Activated T-helper 2 cell treated with anti-CD3 and anti-CD28 coated beads, Interferon-gamma antibody, Interleukin-2, Interleukin-4, amounts not matched to agents 10 μg/mL and 5 μg/mL and 100 μg/mL, durations not matched to agents 14 hours and 24 hours and 36 hours (primary cell): ENCODE data around the gene ADPRHL1. TPM values are rescaled to one million over a fixed set of nuclear protein-coding genes. Genes with fewer than 3 reads are reported as not detected.

ENCODE experiments used
- DNase-seq: peaks from one replicate; pipeline ENCODE4 v3.0.0; 2021; ENCODE audit warnings: low spot score
- H3K27ac Mint-ChIP-seq: one replicate; pipeline ENCODE4 v1.8.0; 2021; ENCODE audit warnings: mixed read lengths
- H3K27me3 Mint-ChIP-seq: one replicate; pipeline ENCODE4 v1.8.0; 2021; ENCODE audit warnings: low read depth, mixed read lengths
- H3K36me3 Mint-ChIP-seq: one replicate; pipeline ENCODE4 v1.8.0; 2021; ENCODE audit warnings: low read depth, mixed read lengths
- H3K4me1 Mint-ChIP-seq: one replicate; pipeline ENCODE4 v1.8.0; 2021; ENCODE audit warnings: low read depth, mixed read lengths
- H3K4me3 Mint-ChIP-seq: one replicate; pipeline ENCODE4 v1.8.0; 2021; ENCODE audit warnings: low read depth, mild to moderate bottlenecking, moderate library complexity, mixed read lengths
- H3K9me3 Mint-ChIP-seq: one replicate; pipeline ENCODE4 v1.8.0; 2021; ENCODE audit warnings: mixed read lengths
- intact Hi-C: fragments of 100-400 bp; cut with micrococcal nuclease; formaldehyde crosslinking; loops from one replicate; pipeline ENCODE4 v1.15.1; 2023
- total RNA-seq: library from RNA; stranded (reverse); gene quantifications from 2 replicates; pipeline ENCODE4 v1.2.3, GENCODE V29; 2022

ADPRHL1 gene
- total RNA-seq: 0.64 TPM in 2 replicates

DNA sequence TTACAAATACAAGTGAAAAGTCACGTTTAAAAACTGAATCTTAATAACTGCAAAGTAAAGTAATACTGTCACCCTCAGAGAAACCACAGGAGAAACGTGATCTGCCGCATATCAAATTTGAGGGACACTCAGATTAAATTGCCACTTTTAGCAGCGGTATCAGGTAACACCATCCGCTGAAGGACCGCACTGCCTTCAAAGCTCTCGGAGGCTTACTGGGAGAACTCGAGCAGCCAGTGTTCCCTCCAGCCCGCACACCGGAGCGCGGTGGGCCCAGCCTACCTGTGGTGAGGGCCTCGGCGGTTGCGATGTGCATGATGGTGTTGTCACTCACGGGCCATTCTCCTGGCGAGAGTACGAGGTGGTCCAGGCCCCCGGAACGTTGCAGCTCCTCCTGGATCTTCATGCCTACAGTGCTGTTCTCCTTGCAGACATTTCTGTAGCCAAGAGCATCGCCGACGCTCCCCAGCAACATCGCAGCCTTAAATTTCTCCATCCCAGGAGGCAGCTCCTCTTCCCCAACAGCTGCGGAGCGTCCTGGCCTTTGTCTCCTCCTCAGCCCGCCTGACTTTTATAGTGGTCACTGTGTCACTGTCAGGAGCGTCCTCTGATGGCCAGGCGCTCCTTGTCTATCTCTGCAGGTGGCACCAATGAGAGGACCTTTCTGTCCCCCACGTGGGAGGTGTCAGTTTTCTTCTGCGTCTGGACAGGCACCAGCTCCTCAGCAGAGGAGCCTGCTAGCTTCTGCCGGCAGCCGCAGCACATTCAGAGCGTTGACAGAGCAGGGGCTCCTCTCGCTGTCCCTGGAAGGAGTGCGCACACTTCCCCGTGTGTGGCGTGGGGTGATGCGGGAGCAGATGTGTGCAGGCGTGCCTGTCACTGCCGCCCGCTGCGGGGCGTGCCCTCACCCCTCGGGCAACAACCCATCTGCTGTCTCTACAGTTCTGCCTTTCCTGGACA lies at the start of gene ADPRHL1:
TSS of gene ADPRHL1 (minus strand) at position 547 of the 960 bp plus-strand sequence. CDS start at position 496, 51 bp downstream.
- no peaks in the 10 kb centered on the region for H3K4me1 Mint-ChIP-seq
- H3K36me3 Mint-ChIP-seq: peaks cover 8% of the 10 kb centered on the region
- no peaks in the 10 kb centered on the region for H3K27me3 Mint-ChIP-seq
- DNase-seq: no peak
- no peak within 1 kb of the TSS for H3K4me3 Mint-ChIP-seq
- H3K9me3 Mint-ChIP-seq: no peaks in the 10 kb centered on the region
- no peak within 1 kb of the TSS for H3K27ac Mint-ChIP-seq
- intact Hi-C loops: no loop called here

DNA sequence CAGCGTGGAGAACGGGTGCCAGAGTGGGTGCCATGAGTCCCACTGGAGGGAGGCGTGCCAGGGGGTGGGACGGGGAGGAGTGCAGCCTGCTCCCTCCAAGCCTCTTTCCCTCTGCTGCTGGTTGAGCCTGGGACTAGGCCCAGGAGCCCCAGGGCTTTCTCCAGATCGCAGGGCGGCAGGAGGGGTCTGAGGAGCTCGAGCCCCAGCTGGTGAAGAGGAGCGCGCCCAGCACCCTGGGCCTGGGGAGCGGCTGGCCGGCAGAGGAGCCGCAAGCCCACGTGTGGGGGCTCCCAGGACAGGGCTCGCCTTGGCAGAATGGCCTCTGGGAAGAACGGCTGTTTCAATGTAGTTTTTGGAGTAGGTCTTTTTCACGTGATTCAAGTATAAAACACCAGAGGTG lies 49.4 kb upstream of the ADPRHL1 start:
- no peak for DNase-seq
- intact Hi-C loops: no loop called here
- H3K9me3 Mint-ChIP-seq: no peaks in the 10 kb centered on the region
- no peak overlapping the region for H3K4me3 Mint-ChIP-seq
- no peaks in the 10 kb centered on the region for H3K27me3 Mint-ChIP-seq
- peaks cover 50% of the 10 kb centered on the region for H3K36me3 Mint-ChIP-seq
- no peak overlapping the region for H3K27ac Mint-ChIP-seq
- peaks cover 4% of the 10 kb centered on the region for H3K4me1 Mint-ChIP-seq

DNA sequence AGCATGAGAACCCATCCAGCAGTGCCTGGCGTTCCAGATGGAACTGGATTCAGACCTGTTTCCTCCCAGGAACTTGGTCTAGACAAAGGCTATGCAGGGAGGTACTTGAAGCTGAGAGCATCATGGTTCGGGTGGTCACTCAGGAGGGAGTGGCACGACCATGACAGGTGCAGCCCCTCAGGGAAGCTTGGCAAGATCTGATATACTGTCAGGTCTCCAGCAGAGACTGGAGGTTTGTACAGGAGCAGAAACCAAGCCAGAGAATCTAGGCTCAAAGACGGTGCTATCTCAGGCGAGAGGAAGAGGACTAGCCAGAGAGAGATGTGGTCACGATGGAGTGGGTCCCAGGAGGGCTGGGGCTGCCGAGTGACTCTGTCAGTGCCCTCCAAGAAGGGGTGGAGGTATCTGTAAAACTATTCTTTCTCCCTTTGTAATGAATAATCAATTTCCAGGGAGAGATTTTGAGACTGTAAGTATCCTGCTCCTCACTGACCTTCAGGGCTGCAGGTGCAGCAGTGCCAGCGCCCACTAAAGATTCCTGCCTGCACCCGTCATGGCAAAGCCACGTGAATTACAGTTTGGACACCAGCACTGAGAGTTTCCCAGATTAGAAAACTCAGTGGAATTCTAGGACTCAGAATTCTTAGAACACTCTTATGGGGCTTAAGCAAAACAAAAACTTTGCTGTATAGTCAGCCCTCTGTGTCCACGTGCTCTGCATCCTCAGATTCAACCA lies 47.4 kb upstream of the ADPRHL1 start:
- Mint-ChIP-seq H3K27ac (no peak overlapping the region), H3K36me3 (peaks cover 60% of the 10 kb centered on the region), H3K4me3 (no peak overlapping the region), H3K27me3 (no peaks in the 10 kb centered on the region), H3K9me3 (no peaks in the 10 kb centered on the region), H3K4me1 (peaks cover 10% of the 10 kb centered on the region)
- no peak for DNase-seq
- intact Hi-C loops: no loop called here

DNA sequence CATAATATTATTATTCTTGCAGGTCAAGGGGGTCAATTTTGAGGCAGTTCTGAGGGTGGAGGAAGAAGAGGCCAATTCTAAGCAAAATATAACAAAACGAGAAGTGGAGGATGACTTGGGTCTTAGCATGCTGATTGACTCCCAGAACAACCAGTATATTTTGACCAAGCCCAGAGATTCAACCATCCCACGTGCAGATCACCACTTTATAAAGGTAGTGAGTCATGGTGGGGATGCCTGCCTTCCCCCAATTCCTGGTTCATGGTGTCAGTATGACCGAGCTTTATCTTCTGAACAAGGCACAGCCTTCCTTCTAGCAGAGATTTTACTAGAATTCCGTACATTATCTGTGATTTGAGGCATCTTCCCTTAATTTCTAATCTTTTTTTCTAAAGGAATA lies 46.6 kb upstream of the ADPRHL1 start:
- Mint-ChIP-seq H3K27me3 (no peaks in the 10 kb centered on the region), H3K9me3 (no peaks in the 10 kb centered on the region), H3K4me3 (no peak overlapping the region), H3K4me1 (peaks cover 15% of the 10 kb centered on the region), H3K27ac (no peak overlapping the region), H3K36me3 (peaks cover 59% of the 10 kb centered on the region)
- DNase-seq: no peak
- intact Hi-C loops: no loop called here

DNA sequence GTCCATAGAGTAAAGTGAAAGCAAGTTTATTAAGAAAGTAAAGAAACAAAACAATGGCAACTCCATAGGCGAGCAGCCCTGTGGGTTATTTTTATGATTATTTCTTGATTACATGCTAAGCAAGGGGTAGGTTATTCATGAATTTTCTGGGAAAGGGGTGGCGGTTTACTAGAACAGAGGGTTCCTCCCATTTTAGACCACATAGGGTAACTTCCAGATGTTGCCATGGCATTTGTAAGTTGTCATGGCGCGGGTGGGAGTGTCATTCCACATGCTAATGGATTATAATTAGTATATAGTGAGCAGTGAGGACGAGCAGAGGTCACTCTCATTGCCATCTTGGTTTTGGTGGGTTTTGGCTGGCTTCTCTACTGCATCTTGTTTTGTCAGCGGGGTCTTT lies 45.6 kb upstream of the ADPRHL1 start:
- peaks cover 20% of the 10 kb centered on the region for H3K4me1 Mint-ChIP-seq
- no peaks in the 10 kb centered on the region for H3K27me3 Mint-ChIP-seq
- no peak overlapping the region for H3K4me3 Mint-ChIP-seq
- DNase-seq: no peak
- H3K9me3 Mint-ChIP-seq: no peaks in the 10 kb centered on the region
- intact Hi-C loops: no loop called here
- no peak overlapping the region for H3K27ac Mint-ChIP-seq
- H3K36me3 Mint-ChIP-seq: peaks cover 60% of the 10 kb centered on the region

DNA sequence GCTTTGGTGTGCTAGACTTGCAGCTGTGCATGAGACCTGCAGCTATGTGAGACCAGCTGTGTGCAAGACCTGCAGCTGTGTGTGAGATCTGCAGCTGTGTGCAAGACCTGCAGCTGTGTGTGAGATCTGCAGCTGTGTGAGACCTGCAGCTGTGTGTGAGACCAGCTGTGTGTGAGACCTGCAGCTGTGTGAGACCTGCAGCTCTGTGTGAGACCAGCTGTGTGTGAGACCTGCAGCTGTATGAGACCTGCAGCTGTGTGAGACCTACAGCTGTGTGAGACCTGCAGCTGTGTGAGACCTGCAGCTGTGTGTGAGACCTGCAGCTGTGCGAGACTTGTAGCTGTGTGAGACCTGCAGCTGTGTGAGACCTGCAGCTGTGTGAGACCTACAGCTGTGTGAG lies 43.9 kb upstream of the ADPRHL1 start:
- H3K27ac Mint-ChIP-seq: no peak overlapping the region
- no peak overlapping the region for H3K4me3 Mint-ChIP-seq
- intact Hi-C loops: no loop called here
- H3K9me3 Mint-ChIP-seq: no peaks in the 10 kb centered on the region
- peaks cover 29% of the 10 kb centered on the region for H3K4me1 Mint-ChIP-seq
- DNase-seq: no peak
- peaks cover 59% of the 10 kb centered on the region for H3K36me3 Mint-ChIP-seq
- no peaks in the 10 kb centered on the region for H3K27me3 Mint-ChIP-seq

DNA sequence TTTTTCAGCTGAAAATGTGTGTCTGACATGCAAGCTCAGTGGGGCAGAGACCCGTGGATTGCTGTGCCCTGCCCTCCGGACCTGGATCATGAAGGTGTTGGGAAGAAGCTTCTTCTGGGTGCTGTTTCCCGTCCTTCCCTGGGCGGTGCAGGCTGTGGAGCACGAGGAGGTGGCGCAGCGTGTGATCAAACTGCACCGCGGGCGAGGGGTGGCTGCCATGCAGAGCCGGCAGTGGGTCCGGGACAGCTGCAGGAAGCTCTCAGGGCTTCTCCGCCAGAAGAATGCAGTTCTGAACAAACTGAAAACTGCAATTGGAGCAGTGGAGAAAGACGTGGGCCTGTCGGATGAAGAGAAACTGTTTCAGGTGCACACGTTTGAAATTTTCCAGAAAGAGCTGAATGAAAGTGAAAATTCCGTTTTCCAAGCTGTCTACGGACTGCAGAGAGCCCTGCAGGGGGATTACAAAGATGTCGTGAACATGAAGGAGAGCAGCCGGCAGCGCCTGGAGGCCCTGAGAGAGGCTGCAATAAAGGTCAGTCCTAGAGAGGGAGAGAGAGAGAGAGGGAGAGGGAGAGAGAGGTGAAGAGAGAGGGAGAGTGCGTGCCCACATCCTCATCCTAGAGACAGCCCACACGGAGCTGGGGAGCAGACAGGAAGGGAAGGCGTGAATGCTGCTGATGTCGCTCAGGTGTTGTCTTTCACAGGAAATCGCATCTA lies 42.4 kb upstream of the ADPRHL1 start:
- peak overlapping the region; percentile 26 for H3K4me3 Mint-ChIP-seq

DNA sequence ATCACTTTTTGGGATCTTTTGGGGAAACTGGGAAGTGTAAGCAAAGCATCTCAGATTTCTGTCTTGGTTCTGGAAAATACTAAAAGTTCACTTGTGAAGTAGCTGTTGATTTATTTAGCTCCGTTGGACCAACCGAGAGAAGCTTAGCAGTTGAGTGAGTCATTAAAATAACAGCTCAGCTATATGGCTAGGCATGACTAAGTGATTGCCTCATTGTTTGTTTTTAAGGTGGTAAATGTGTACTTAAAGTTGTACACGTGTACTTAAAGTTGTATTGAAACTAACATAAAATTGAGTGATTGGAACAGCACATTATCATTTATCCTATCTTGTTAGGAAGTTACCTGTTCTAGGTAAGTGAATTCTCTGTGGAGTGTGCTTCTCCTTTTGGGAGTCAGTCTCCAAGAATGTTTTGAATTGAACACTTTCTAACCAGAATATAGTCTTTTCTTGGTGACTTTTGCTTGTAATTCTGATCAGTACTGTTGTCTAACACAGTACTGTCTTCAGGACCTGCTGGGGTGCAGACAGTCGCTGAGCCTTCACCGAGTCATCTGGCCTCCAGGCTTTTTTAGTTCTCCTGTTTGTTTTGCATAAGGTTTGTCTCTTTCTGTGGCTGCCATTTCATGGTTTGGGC lies 40.1 kb upstream of the ADPRHL1 start:
- DNase-seq: no peak
- no peaks in the 10 kb centered on the region for H3K27me3 Mint-ChIP-seq
- peak overlapping the region; percentile 44 for H3K4me3 Mint-ChIP-seq
- peaks cover 44% of the 10 kb centered on the region for H3K36me3 Mint-ChIP-seq
- H3K9me3 Mint-ChIP-seq: no peaks in the 10 kb centered on the region
- intact Hi-C loops: no loop called here
- H3K4me1 Mint-ChIP-seq: peaks cover 45% of the 10 kb centered on the region
- peak overlapping the region; percentile 44 for H3K27ac Mint-ChIP-seq

More for the DNA sequence above, 42.4 kb upstream of the ADPRHL1 start:
- H3K27me3 Mint-ChIP-seq: no peaks in the 10 kb centered on the region
- DNase-seq: no peak
- intact Hi-C loops: no loop called here
- no peaks in the 10 kb centered on the region for H3K9me3 Mint-ChIP-seq
- H3K4me1 Mint-ChIP-seq: peaks cover 31% of the 10 kb centered on the region
- H3K27ac Mint-ChIP-seq: no peak overlapping the region
- peaks cover 59% of the 10 kb centered on the region for H3K36me3 Mint-ChIP-seq

DNA sequence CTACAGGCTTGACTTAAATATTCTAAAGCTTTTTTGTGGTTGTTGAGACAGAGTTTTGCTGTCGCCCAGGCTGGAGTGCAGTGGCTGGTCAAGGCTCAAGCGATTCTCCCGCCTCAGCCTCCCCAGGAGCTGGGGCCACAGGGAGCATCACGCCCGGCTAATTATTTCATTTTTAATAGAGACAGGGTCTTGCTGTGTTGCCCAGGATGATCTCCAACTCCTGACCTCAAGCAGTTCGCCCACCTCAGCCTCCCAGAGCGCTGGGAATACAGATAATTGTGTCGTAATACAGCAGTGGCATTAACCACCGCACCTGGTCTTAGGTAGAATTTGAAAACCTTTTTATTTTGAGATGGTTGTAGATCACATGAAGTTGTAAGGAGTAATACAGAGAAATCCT lies 38.7 kb upstream of the ADPRHL1 start:
- intact Hi-C loops: loop anchor here (2.0 kb wide), 2 partner anchors 93 to 195 kb away; partner anchors contain the start of genes LAMP1 and TFDP1
- peaks cover 55% of the 10 kb centered on the region for H3K4me1 Mint-ChIP-seq
- peak overlapping the region; percentile 72 for H3K27ac Mint-ChIP-seq
- peak overlapping the region; percentile 81 for H3K4me3 Mint-ChIP-seq
- H3K9me3 Mint-ChIP-seq: no peaks in the 10 kb centered on the region
- DNase-seq: no peak
- peaks cover 37% of the 10 kb centered on the region for H3K36me3 Mint-ChIP-seq
- no peaks in the 10 kb centered on the region for H3K27me3 Mint-ChIP-seq

DNA sequence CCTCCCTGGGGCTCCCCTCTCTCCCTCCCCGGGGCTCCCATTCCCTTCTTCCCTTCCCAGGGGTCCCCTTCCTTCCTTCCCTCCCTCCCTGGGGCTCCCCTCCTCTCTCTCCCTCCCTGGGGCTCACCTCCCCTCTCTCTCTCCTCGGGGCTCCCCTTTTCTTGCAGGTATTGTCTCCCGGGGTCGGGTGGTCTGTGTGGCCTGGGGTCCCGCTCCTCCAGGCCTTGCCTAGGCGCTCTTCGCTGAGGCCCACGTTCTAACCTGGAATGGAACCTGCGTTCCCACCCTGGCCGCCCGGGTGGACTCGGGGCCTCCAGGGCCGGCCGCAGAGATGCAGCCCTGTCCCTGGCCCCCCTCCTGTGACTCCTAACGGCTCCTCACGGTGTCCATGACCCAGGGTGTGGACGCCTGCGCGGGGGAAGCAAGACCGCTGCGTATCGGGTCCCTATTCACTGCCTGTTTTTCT lies 38.2 kb upstream of the ADPRHL1 start:
- peak overlapping the region; percentile 72 for H3K27ac Mint-ChIP-seq
- H3K4me1 Mint-ChIP-seq: peaks cover 56% of the 10 kb centered on the region
- H3K9me3 Mint-ChIP-seq: no peaks in the 10 kb centered on the region
- H3K4me3 Mint-ChIP-seq: peak overlapping the region; percentile 81
- H3K36me3 Mint-ChIP-seq: peaks cover 31% of the 10 kb centered on the region
- DNase-seq: no peak
- H3K27me3 Mint-ChIP-seq: no peaks in the 10 kb centered on the region
- intact Hi-C loops: loop anchor here (2.0 kb wide), 2 partner anchors 93 to 195 kb away; partner anchors contain the start of genes LAMP1 and TFDP1

DNA sequence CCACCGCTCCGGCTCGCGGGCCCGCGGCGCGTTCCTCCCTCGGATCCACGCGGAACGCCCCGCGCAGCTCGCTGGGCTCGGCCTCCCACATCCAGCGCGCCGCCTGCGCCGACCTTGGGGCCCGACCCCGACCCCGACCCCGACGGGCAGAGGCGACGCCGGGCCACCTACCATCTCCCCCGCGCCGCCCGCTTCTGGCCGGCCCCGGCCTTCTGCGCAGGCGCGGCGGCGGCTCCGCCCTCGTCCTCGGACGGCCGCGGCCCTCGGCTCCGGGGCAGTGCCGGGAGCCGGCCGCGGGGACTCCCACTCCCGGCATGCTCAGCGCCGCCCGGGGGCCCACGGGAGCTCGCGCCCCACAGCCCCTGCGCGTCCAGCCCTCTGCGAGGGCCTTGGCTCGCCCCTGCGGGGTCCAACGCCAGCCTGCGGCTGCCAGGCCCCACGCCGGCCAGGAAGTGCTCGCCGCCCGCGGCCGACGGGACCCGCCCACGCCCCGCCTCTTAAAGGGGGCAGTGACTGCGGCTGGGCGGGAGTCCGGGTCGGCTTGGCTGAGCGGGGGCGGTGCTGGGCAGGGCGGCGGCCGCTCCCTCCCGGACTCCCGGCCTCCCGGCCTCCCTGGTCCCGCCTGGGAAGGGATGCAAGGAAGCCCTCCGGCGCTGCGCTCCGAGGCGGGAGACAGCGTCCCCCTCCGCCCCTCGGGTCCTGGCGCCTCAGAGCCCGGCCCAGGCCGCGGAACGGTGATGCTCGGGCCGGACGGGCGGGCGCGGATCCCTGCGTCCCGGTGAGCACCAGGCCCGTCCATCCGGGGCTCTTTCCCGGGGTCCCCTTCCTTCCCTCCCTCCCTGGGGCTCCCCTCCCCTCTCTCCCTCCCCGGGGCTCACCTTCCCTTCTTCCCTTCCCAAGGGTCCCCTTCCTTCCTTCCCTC lies 37.5 kb upstream of the ADPRHL1 start, which contains the start of gene DCUN1D2:
TSS of gene DCUN1D2 (minus strand) at position 216 of the 922 bp plus-strand sequence. CDS start at position 174, 42 bp downstream.
- intact Hi-C loops: loop anchor here (2.0 kb wide), 2 partner anchors 94 to 194 kb away; partner anchors contain the start of genes LAMP1 and TFDP1
- H3K9me3 Mint-ChIP-seq: no peaks in the 10 kb centered on the region
- peak; percentile 78 for DNase-seq
- H3K4me1 Mint-ChIP-seq: peaks cover 50% of the 10 kb centered on the region
- no peaks in the 10 kb centered on the region for H3K27me3 Mint-ChIP-seq
- H3K27ac Mint-ChIP-seq: peak within 1 kb of the TSS; percentile 79
- H3K36me3 Mint-ChIP-seq: peaks cover 24% of the 10 kb centered on the region
- H3K4me3 Mint-ChIP-seq: peak within 1 kb of the TSS; percentile 93
